ENCODE data around the gene KHDRBS1.
"Not testable (repeated sequence)": the region's sequence is repeated elsewhere in the genome, so short reads cannot be mapped to it uniquely, and the experiment has no call there.

The KHDRBS1 gene

DNA sequence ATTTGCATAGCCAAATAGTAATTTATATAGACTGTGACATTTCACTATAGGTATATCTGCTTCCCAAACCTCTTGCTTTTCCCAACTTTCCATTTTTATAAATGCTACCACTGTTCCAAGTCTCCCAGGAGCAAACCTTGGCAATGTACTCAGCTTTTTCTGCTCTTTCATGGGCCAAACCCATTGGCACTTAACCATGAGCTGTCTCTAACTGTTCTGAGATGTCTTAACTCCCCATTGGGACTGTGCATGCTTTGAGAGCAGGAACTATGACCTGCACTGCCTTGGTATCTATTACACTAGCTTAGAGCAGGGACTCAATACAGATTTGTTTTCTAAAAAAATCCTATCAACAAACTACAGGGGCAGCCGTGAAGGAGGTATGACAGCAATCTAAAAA, 22.5 kb upstream of the KHDRBS1 start:
- TF ChIP-seq, protein P1, sequence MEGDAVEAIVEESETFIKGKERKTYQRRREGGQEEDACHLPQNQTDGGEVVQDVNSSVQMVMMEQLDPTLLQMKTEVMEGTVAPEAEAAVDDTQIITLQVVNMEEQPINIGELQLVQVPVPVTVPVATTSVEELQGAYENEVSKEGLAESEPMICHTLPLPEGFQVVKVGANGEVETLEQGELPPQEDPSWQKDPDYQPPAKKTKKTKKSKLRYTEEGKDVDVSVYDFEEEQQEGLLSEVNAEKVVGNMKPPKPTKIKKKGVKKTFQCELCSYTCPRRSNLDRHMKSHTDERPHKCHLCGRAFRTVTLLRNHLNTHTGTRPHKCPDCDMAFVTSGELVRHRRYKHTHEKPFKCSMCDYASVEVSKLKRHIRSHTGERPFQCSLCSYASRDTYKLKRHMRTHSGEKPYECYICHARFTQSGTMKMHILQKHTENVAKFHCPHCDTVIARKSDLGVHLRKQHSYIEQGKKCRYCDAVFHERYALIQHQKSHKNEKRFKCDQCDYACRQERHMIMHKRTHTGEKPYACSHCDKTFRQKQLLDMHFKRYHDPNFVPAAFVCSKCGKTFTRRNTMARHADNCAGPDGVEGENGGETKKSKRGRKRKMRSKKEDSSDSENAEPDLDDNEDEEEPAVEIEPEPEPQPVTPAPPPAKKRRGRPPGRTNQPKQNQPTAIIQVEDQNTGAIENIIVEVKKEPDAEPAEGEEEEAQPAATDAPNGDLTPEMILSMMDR (IDR thresholded peaks at IDR 0.05; ENCODE audit: control insufficient read depth, extremely low read depth, insufficient read depth) = no peak
- no peak for DNase-seq (ENCODE audit: low read depth)
- H3K4me3 ChIP-seq (ENCODE audit: low read depth, low read length) = no peak overlapping the region

DNA sequence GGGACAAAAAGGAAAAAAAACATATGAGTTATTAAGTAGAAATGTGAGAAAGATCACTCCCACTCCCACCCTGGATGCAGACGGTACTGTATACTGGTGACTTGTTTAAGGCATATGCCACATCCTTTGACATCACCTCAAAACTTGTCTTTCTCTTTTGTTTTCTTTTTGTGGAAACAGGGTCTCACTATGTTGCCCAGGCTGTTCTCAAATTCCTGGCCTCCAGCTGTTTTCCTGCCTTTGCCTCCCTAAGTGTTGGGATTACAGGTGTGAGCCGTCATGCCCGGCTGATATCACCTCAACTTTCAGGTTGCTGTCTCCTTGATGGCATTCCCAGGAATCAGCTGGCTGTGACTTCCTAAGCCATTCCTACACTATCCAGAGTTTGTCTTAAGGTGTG, 18.4 kb upstream of the KHDRBS1 start:
- TF ChIP-seq, protein P1 (IDR thresholded peaks at IDR 0.05; ENCODE audit: control insufficient read depth, extremely low read depth, insufficient read depth) = no peak
- no peak for DNase-seq (ENCODE audit: low read depth)
- H3K4me3 ChIP-seq (ENCODE audit: low read depth, low read length) = no peak overlapping the region

DNA sequence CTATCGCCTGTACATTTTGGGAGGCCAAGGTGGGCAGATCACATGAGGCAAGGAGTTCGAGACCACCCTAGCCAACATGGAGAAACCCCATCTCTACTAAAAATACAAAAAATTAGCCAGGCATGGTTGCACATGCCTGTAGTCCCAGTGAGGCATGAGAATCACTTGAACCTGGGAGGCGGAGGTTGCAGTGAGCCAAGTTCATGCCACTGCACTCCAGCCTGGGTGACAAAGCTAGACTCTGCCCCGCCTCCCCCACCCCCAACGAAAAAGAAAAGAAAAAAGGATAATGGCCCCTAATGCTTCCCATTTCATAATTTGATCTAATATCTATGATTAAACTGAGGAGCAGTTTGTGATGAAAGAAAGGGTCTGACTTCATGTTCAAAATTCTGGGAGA, 17.5 kb upstream of the KHDRBS1 start:
- not testable (repeated sequence) for H3K4me3 ChIP-seq (ENCODE audit: low read depth, low read length); DNase-seq (ENCODE audit: low read depth)

DNA sequence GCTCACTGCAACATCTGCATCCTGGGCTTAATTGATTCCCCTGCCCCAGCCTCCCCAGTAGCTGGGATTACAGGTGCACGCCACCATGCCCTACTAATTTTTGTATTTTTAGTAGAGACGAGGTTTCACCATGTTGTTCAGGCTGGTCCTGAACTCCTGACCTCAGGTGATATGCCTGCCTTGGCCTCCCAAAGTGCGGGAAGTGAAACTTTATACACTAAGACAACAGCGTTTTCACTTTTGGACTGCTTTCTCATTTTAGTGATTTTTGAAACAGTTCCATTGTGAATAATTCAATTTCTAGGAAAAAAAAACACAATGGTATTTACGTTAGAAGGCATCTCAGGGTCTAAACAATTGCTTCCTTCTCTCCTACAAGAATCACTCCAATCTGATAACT, 11.8 kb upstream of the KHDRBS1 start:
- H3K4me3 ChIP-seq (ENCODE audit: low read depth, low read length) = no peak overlapping the region

DNA sequence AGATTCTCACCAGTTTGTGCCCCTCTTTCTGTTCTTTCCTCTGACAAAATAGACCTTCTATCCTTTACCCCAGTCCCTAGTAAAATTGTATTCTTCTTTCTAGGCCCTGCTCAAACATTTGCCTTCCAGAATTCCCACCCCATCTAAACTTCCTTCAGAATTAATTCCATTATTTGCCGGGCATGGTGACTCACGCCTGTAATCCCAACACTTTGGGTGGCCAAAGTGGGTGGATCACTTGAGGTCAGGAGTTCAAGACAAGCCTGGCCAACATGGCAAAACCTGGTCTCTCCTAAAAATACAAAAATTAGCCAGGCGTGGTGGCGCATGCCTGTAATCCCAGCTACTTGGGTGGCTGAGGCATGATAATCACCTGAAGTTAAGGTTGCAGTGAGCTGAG, 11.4 kb upstream of the KHDRBS1 start:
- H3K4me3 ChIP-seq (ENCODE audit: low read depth, low read length); DNase-seq (ENCODE audit: low read depth): not testable (repeated sequence)

More for the DNA sequence above, 11.8 kb upstream of the KHDRBS1 start:
- TF ChIP-seq, protein P1 (IDR thresholded peaks at IDR 0.05; ENCODE audit: control insufficient read depth, extremely low read depth, insufficient read depth) = no peak
- DNase-seq (ENCODE audit: low read depth) = no peak

DNA sequence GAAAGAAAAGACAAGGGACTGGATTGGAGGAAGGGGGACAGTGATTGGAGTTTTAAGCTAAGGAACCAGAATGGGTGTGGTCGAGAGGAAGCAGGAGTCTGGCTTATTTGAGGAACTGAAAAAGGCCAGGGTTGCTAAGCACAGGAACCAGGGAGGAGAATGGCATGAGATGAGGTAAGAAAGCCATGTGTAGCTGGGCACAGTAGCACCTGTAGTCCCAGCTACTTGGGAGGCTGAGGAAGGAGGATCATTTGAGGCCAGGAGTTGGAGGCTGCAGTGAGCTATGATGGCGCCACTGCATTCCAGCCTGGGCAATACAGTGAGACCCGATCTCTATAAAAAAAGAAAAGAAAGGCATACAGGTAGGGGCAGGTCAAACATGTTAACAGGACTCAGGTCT, 8.1 kb upstream of the KHDRBS1 start:
- TF ChIP-seq, protein P1 (IDR thresholded peaks at IDR 0.05; ENCODE audit: control insufficient read depth, extremely low read depth, insufficient read depth) = no peak
- H3K4me3 ChIP-seq (ENCODE audit: low read depth, low read length) = no peak overlapping the region
- no peak for DNase-seq (ENCODE audit: low read depth)

DNA sequence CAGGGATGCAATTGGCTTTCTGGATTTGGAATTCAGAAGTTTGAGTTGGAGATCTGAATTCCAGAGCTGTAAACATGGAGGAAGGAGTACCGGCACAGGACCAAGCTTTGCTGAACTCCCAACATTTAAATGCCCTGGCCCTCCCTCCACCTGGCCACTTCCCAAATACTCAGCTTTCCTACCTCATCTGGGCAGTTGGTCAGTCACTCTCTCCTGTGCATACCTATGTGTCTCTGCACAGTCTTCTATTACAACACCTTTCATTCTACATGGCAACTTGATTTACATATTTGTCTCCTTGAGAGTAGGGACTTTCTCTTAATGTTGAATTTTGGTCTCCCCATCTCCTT, 6.1 kb upstream of the KHDRBS1 start:
- TF ChIP-seq, protein P1 (IDR thresholded peaks at IDR 0.05; ENCODE audit: control insufficient read depth, extremely low read depth, insufficient read depth) = no peak

DNA sequence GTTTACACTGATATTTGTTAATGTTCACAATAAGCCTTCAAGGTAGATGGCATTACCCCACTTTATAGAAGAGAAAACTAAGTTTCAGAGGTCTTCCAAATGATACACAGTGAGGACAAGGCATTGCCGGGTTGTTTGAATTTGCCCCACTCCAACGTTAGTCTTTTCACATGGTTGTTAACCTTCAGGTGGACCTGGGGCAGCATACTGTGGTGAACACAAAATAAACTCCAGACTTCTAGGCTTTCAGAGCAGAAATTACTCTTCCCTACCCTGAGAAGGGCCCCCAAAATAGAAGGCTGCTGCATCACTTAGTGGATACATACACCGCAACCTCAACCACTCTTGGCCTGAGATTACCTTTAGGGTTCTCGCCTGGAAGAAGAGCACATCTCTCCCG, 3.4 kb upstream of the KHDRBS1 start:
- DNase-seq (ENCODE audit: low read depth) = no peak
- no peak overlapping the region for H3K4me3 ChIP-seq (ENCODE audit: low read depth, low read length)
- TF ChIP-seq, protein P1 (IDR thresholded peaks at IDR 0.05; ENCODE audit: control insufficient read depth, extremely low read depth, insufficient read depth) = no peak

More for the DNA sequence above, 6.1 kb upstream of the KHDRBS1 start:
- DNase-seq (ENCODE audit: low read depth) = no peak
- no peak overlapping the region for H3K4me3 ChIP-seq (ENCODE audit: low read depth, low read length)
